Lung (tissue), 12 donors: ENCODE data around the gene MAST3. TPM values are rescaled to one million over a fixed set of nuclear protein-coding genes. Genes with fewer than 3 reads are reported as not detected.

Experiments used
- ATAC-seq: fragments of 200-7000 bp; cut with Tn5 transposase; one replicate; pipeline ENCODE4 v1.9.1; 2020; ENCODE audit warnings: moderate number of reproducible peaks; ENCODE audit not compliant: insufficient read depth, low FRiP score
- DNase-seq, 3 donors: peaks; one replicate each; pipeline ENCODE4 v3.0.0-alpha.2; 2013 to 2017
- H3K27ac ChIP-seq, 2 donors: one replicate each; pipeline ENCODE4 v1.5.1; 2013; ENCODE audit warnings: mild to moderate bottlenecking in 2 of 2, moderate library complexity in 2 of 2, control low read depth in 1 of 2, inconsistent platforms in 1 of 2, low read depth in 1 of 2, low read length in 1 of 2
- H3K27me3 ChIP-seq, 3 donors: one replicate each; pipeline ENCODE4 v1.5.1; 2013; ENCODE audit warnings: low read length in 2 of 3; ENCODE audit not compliant: control insufficient read depth in 3 of 3, insufficient read depth in 3 of 3
- H3K36me3 ChIP-seq, 4 donors: one replicate each; pipeline ENCODE4 v1.5.1; 2013; ENCODE audit warnings: low read length in 4 of 4, mild to moderate bottlenecking in 1 of 4, moderate library complexity in 1 of 4; ENCODE audit not compliant: control insufficient read depth in 4 of 4, insufficient read depth in 4 of 4
- H3K4me1 ChIP-seq, 5 donors: one replicate each; pipeline ENCODE4 v1.5.1; 2013; ENCODE audit warnings: low read length in 5 of 5, mild to moderate bottlenecking in 2 of 5, moderate library complexity in 1 of 5; ENCODE audit not compliant: control insufficient read depth in 5 of 5, insufficient read depth in 5 of 5
- H3K4me3 ChIP-seq: one replicate; pipeline ENCODE4 v1.5.1; 2013; ENCODE audit warnings: mild to moderate bottlenecking, control low read depth, moderate library complexity
- H3K9ac ChIP-seq, 2 donors: one replicate each; pipeline ENCODE4 v1.5.1; 2013; ENCODE audit warnings: low read length in 2 of 2, control low read depth in 1 of 2; ENCODE audit not compliant: insufficient read depth in 1 of 2
- H3K9me3 ChIP-seq, 4 donors: one replicate each; pipeline ENCODE4 v1.5.1; 2013; ENCODE audit warnings: low read length in 3 of 4, mild to moderate bottlenecking in 1 of 4, moderate library complexity in 1 of 4; ENCODE audit not compliant: control insufficient read depth in 4 of 4, insufficient read depth in 3 of 4
- WGBS, 2 donors: extraction: QIAGEN DNeasy Blood & Tissue Kit; methylation state at CpG; one replicate each; pipeline ENCODE4 v1.1.7; 2013; 5-methylcytosine and 5-hydroxymethylcytosine counted together
- polyA plus RNA-seq, 2 donors: library from polyadenylated mRNA; stranded (reverse); fragments of 200-250 nt; gene quantifications; one replicate each; pipeline ENCODE4 v1.2.1, GENCODE V29; 2013
- total RNA-seq, 2 donors: library from RNA; depleted of rRNA in 1 of 2; stranded (reverse); fragments of >200 nt in 1 of 2; gene quantifications; one replicate each; pipeline ENCODE4 v1.2.1, GENCODE V29; 2014 to 2021
- TF ChIP-seq, protein P1 (sequence below): IDR thresholded peaks from 2 replicates; pipeline ENCODE4 v1.5.1; 2012; ENCODE audit warnings: mild to moderate bottlenecking; ENCODE audit errors: control extremely low read depth, extremely low read depth
- donor health status: control.
- donor health status: control.
- donor health status: Bipolar disorder and iron deficiency.
- donor health status: healthy.
- donor health status: DM: yes; HTN: yes; CAD: no.

Gene MAST3
- total and polyA plus RNA-seq, 4 donors, result 5.0 to 24.0 (median 9.3) TPM

GRCh38 chr19:18167975-18168645 lies 70.5 kb downstream of the MAST3 start:
- Histone ChIP-seq H3K4me1 (peaks cover 0 to 3% (median 0%) of the 10 kb centered on the region in 5 donors), H3K27me3 (no peaks in the 10 kb centered on the region), H3K9me3 (no peaks in the 10 kb centered on the region), H3K4me3 (no peak overlapping the region), H3K36me3 (peaks cover 8 to 34% (median 19%) of the 10 kb centered on the region in 4 donors), H3K9ac (no peak overlapping the region), H3K27ac (no peak overlapping the region)
- ATAC-seq, result no peak
- TF ChIP-seq, protein P1, sequence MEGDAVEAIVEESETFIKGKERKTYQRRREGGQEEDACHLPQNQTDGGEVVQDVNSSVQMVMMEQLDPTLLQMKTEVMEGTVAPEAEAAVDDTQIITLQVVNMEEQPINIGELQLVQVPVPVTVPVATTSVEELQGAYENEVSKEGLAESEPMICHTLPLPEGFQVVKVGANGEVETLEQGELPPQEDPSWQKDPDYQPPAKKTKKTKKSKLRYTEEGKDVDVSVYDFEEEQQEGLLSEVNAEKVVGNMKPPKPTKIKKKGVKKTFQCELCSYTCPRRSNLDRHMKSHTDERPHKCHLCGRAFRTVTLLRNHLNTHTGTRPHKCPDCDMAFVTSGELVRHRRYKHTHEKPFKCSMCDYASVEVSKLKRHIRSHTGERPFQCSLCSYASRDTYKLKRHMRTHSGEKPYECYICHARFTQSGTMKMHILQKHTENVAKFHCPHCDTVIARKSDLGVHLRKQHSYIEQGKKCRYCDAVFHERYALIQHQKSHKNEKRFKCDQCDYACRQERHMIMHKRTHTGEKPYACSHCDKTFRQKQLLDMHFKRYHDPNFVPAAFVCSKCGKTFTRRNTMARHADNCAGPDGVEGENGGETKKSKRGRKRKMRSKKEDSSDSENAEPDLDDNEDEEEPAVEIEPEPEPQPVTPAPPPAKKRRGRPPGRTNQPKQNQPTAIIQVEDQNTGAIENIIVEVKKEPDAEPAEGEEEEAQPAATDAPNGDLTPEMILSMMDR, result peak; percentile 59
- no peak for DNase-seq
- WGBS, 2 donors, result 70 to 71% methylated on average over 14 of the region's 14 CpGs

DNA sequence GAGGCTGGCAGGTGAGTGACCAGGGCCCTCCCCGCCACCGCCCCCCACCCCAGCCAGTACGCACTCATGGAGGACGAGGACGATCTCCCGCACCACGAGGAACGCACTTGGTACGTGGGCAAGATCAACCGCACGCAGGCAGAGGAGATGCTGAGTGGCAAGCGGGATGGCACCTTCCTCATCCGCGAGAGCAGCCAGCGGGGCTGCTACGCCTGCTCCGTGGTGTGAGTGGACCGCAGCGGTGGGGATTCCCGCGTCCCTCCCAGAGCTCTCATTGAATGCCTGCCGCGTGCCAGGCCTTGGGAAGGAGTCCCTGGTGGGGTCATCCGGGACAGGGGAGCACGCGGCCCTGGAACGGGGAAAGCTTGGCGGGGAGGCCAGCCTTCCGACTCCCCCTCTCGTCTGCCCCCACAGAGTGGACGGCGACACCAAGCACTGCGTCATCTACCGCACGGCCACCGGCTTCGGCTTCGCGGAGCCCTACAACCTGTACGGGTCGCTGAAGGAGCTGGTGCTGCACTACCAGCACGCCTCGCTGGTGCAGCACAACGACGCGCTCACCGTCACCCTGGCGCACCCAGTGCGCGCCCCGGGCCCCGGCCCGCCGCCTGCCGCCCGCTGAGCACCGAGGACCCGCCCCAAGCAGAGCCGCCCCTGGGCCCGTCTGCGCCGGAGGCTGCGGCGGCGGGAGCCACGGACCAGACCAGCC lies 71.2 kb downstream of the MAST3 start:
- Histone ChIP-seq H3K9ac (no peak overlapping the region), H3K36me3 (peaks cover 8 to 29% (median 16%) of the 10 kb centered on the region in 4 donors), H3K9me3 (no peaks in the 10 kb centered on the region), H3K4me3 (no peak overlapping the region), H3K27me3 (no peaks in the 10 kb centered on the region), H3K27ac (no peak overlapping the region), H3K4me1 (peaks cover 0 to 8% (median 0%) of the 10 kb centered on the region in 5 donors)
- ATAC-seq (no peak), DNase-seq (no peak)
- WGBS, 2 donors, result 95% methylated on average over 65 to 66 of the region's 66 CpGs
- TF ChIP-seq, protein P1, result no peak

DNA sequence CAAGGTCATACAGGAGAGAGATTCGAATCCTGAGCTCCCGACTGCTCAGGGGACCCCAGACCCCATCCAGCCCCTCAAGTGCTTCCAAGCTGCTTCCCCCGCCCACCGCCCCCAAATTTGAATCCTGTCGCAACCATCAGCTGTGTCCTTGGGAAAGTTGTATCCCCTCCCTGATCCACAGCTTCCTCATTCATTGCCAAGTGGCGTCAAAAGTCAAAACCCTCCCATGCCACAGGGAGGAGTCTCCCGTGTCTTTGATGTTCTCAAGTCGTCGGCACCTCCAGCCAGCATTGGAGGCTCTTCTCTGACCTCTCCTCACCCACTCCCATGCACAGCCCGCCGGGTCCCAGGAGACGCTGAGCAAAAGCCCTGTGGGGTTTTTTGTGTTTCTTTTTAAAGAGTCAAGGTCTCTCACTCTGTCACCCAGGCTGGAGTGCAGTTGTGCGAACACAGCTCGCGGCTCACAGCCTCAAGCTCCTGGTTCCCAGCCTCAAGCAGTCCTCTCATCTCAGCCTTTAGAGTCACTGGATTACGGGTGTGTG lies 73.2 kb downstream of the MAST3 start:
- Histone ChIP-seq H3K9me3 (no peaks in the 10 kb centered on the region), H3K4me3 (no peak overlapping the region), H3K27ac (peak overlapping the region in 1 of 2 donors; percentile 77), H3K4me1 (peaks cover 0 to 8% (median 4%) of the 10 kb centered on the region in 5 donors), H3K9ac (no peak overlapping the region), H3K27me3 (peaks cover 0 to 2% (median 0%) of the 10 kb centered on the region in 3 donors), H3K36me3 (peaks cover 4 to 26% (median 6%) of the 10 kb centered on the region in 4 donors)
- ATAC-seq (no peak), DNase-seq (no peak)
- 52 to 60% methylated on average over 16 of the region's 16 CpGs for WGBS, 2 donors
- TF ChIP-seq, protein P1, result no peak
